Measurements from ENCODE around the gene GPR27.

Gene GPR27

DNA sequence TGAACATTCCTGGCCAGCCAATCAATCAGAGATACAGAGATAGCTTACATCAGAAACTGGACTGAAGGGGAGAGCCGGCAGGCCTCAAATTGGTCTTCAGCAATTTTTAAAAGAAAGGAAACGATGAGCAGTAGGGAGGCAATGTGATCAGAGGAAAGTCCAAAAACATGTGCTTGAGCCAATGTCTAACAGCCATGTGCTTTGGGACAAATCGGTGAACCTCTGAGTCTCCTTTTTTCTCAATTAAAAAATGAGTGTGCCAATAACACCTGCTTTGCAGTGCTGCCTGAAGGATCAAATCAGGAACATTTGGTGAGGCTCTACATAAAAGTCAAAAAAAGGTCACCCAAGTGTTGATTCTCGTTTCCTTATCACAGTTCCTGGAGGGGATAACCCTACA lies 21.0 kb upstream of the GPR27 start:
- FAIRE-seq, result no peak

DNA sequence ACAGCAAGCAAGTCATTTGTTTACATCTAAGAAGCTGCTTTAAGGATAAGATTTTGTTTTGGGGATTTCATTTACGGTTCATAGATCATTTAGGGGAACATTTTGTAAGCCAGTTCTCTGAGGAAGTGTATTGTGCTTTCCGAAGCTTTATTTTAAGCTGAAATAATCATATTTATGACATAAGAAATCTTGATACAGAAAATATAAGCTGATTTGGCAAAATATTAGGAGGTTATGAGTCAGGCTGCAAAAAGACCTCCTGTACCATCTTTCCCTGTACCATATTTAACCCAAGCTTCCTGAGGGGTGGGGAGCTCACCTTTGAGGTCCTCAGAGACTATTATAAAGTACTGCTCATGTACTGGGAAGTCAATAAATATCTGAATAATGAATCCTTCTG lies 20.3 kb upstream of the GPR27 start:
- DNase-seq (ENCODE audit: insufficient read length, low spot score) (no peak), FAIRE-seq (no peak)
- TF ChIP-seq SPI1 (IDR thresholded peaks at IDR 0.05; ENCODE audit: low read depth, low read length) (no peak), PAX5 (IDR thresholded peaks at IDR 0.05; ENCODE audit: insufficient read depth, low read length, severe bottlenecking) (no peak), POU2F2 (IDR thresholded peaks at IDR 0.05; ENCODE audit: low read depth, low read length) (no peak), TAF1 (IDR thresholded peaks at IDR 0.05; ENCODE audit: low read depth, low read length) (no peak), POLR2AphosphoS5 (IDR thresholded peaks at IDR 0.05; ENCODE audit: low read depth, low read length) (no peak), POLR2A (IDR thresholded peaks at IDR 0.05; ENCODE audit: low read depth, low read length) (no peak)

More for the DNA sequence above, 21.0 kb upstream of the GPR27 start:
- no peak for TF ChIP-seq POLR2AphosphoS5 (IDR thresholded peaks at IDR 0.05; ENCODE audit: low read depth, low read length)
- no peak for TF ChIP-seq POU2F2 (IDR thresholded peaks at IDR 0.05; ENCODE audit: low read depth, low read length)
- no peak for DNase-seq (ENCODE audit: insufficient read length, low spot score)

DNA sequence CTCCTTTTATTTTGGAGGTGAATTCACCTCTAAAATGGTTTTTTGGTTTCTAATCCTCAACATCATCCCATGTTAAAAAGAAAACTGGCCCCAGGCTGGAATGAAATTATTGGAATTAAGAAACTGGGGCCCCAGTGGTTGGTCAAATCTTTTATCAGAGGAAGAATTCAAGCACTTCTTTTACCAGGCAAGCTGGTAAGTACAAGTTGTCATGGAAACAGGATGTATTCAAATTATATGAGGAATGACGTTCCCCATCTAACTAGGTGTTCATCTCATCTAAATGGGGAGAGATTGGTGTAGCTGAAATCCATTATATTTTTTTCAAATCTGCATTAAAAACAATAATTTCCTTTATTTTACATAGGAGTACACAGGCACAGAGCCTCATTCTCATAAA lies 18.8 kb upstream of the GPR27 start:
- FAIRE-seq (no peak), DNase-seq (ENCODE audit: insufficient read length, low spot score) (no peak)
- TF ChIP-seq PAX5 (IDR thresholded peaks at IDR 0.05; ENCODE audit: insufficient read depth, low read length, severe bottlenecking) (no peak), TAF1 (IDR thresholded peaks at IDR 0.05; ENCODE audit: low read depth, low read length) (no peak), POLR2A (IDR thresholded peaks at IDR 0.05; ENCODE audit: low read depth, low read length) (no peak)

DNA sequence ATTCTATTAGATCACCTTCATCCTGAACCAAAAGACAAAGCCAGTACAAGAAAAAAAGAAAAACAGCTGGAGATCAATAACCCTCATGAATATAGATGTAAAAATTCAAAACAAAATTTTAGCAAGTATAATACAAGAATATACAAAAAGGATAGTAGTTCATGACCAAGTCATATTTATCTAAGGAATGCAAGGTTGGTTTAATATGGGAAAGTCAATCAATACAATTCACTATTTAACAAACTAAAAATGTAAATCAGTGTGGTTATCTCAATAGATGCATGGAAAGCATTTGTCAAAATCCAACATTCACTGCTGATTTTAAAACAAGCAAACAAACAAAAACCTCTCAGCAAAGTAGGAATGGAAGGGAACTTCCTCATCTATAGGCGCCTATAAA lies 11.0 kb upstream of the GPR27 start:
- no peak for TF ChIP-seq PAX5 (IDR thresholded peaks at IDR 0.05; ENCODE audit: insufficient read depth, low read length, severe bottlenecking)
- TF ChIP-seq POLR2A (IDR thresholded peaks at IDR 0.05; ENCODE audit: low read depth, low read length), result no peak
- no peak for TF ChIP-seq POU2F2 (IDR thresholded peaks at IDR 0.05; ENCODE audit: low read depth, low read length)
- TF ChIP-seq SPI1 (IDR thresholded peaks at IDR 0.05; ENCODE audit: low read depth, low read length), result no peak
- no peak for TF ChIP-seq TAF1 (IDR thresholded peaks at IDR 0.05; ENCODE audit: low read depth, low read length)
- FAIRE-seq (no peak), DNase-seq (ENCODE audit: insufficient read length, low spot score) (no peak)

DNA sequence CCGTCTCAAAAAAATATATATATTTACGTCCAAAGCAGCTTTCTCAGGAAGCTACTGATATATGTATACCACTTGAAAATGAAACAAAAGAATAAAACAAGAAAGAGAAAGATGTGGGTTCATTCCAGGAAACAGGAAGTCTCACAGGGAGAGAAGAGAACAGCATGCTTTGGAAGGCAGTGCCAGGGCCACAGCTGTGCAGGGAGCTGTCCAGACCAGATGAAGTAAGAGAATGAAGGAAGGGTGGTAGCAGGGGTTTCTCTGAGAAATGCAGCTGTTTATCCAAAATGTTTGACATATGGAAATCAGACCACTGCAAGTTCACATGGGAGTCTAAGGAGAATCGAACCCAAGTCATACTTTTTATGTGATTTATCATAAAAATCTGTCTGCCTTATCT lies 8.9 kb upstream of the GPR27 start:
- TF ChIP-seq PAX5 (IDR thresholded peaks at IDR 0.05; ENCODE audit: insufficient read depth, low read length, severe bottlenecking), result no peak
- DNase-seq (ENCODE audit: insufficient read length, low spot score), result no peak
- no peak for FAIRE-seq

DNA sequence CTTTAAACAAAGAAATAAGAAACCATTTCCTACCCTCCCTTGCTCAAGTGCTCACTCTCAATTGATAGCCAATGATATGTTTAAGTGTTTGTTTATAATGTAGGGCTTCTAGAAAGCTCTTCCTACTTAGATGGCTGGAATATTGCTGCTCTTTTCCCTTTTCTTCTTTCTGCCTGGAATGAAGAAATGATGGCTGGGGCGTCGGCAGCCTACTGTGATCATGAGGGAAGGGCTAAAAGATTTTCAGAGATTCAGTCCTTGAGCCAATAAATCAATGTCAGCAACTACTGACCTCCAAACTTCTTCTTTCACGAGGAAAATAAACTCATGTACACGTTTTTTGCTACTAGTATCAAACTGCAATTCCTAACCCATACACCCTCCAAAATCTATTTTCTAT lies 2.1 kb upstream of the GPR27 start:
- no peak for FAIRE-seq
- no peak for TF ChIP-seq SPI1 (IDR thresholded peaks at IDR 0.05; ENCODE audit: low read depth, low read length)
- TF ChIP-seq POLR2AphosphoS5 (IDR thresholded peaks at IDR 0.05; ENCODE audit: low read depth, low read length), result no peak
- TF ChIP-seq PAX5 (IDR thresholded peaks at IDR 0.05; ENCODE audit: insufficient read depth, low read length, severe bottlenecking), result no peak
- TF ChIP-seq POLR2A (IDR thresholded peaks at IDR 0.05; ENCODE audit: low read depth, low read length), result no peak
- TF ChIP-seq TAF1 (IDR thresholded peaks at IDR 0.05; ENCODE audit: low read depth, low read length), result no peak
- TF ChIP-seq POU2F2 (IDR thresholded peaks at IDR 0.05; ENCODE audit: low read depth, low read length), result no peak
- DNase-seq (ENCODE audit: insufficient read length, low spot score), result no peak

DNA sequence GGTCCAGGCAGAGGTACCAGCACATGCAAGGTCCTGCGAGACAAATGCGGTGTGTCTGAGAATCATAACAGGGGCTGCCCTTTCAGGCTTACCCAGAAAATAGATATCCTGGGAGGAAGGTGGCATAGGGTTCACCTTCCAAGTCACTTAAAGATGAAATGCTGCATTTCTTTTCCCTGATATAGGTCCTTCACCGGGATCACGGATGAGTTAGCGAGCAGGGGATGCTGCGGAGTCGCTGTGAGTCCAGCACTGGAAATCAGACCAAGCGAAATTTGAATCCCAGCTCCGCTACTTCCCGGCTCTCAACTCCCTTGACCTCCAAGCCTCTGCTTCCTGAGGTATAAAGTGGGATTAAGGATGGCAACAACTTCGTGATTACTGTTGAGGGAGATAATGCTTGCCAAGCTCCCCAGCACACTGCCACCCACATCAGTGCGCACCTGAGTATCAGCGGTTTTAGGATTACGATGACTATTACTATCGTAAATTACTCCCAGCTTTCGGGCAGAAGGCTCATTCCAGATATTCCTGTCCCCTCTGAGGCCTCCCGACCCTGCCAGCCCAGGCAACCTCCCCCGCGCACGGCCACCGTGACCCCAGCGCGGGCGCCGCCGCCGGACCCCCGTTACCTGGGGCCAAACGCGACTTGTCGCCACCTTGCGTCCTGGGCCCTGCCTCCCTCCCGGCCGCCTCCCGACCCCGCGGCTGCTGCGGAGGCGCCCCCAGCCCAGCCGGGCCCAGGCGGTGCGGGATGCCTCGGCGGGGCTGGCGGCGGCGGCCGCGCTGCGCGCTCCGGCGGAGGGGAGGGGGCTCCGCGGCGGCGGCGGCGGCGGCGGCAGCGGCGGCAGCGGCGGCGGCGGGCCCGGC lies 589 bp upstream of the GPR27 start:
- FAIRE-seq (no peak), DNase-seq (ENCODE audit: insufficient read length, low spot score) (no peak)
- TF ChIP-seq POU2F2 (IDR thresholded peaks at IDR 0.05; ENCODE audit: low read depth, low read length) (no peak), TAF1 (IDR thresholded peaks at IDR 0.05; ENCODE audit: low read depth, low read length) (no peak), POLR2A (IDR thresholded peaks at IDR 0.05; ENCODE audit: low read depth, low read length) (no peak), POLR2AphosphoS5 (IDR thresholded peaks at IDR 0.05; ENCODE audit: low read depth, low read length) (no peak), SPI1 (IDR thresholded peaks at IDR 0.05; ENCODE audit: low read depth, low read length) (no peak)

DNA sequence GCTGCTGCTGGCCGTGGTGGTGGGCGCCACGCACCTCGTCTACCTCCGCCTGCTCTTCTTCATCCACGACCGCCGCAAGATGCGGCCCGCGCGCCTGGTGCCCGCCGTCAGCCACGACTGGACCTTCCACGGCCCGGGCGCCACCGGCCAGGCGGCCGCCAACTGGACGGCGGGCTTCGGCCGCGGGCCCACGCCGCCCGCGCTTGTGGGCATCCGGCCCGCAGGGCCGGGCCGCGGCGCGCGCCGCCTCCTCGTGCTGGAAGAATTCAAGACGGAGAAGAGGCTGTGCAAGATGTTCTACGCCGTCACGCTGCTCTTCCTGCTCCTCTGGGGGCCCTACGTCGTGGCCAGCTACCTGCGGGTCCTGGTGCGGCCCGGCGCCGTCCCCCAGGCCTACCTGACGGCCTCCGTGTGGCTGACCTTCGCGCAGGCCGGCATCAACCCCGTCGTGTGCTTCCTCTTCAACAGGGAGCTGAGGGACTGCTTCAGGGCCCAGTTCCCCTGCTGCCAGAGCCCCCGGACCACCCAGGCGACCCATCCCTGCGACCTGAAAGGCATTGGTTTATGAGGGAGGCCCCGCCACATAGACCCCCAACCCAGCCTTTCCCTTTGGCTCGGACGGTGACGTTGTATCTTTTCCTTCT lies 1.1 kb downstream of the GPR27 start:
- DNase-seq (ENCODE audit: insufficient read length, low spot score) (no peak), FAIRE-seq (no peak)
- no peak for TF ChIP-seq PAX5 (IDR thresholded peaks at IDR 0.05; ENCODE audit: insufficient read depth, low read length, severe bottlenecking)
- no peak for TF ChIP-seq POLR2A (IDR thresholded peaks at IDR 0.05; ENCODE audit: low read depth, low read length)
- TF ChIP-seq POLR2AphosphoS5 (IDR thresholded peaks at IDR 0.05; ENCODE audit: low read depth, low read length), result no peak
- no peak for TF ChIP-seq SPI1 (IDR thresholded peaks at IDR 0.05; ENCODE audit: low read depth, low read length)
- TF ChIP-seq POU2F2 (IDR thresholded peaks at IDR 0.05; ENCODE audit: low read depth, low read length), result no peak
- TF ChIP-seq TAF1 (IDR thresholded peaks at IDR 0.05; ENCODE audit: low read depth, low read length), result no peak

DNA sequence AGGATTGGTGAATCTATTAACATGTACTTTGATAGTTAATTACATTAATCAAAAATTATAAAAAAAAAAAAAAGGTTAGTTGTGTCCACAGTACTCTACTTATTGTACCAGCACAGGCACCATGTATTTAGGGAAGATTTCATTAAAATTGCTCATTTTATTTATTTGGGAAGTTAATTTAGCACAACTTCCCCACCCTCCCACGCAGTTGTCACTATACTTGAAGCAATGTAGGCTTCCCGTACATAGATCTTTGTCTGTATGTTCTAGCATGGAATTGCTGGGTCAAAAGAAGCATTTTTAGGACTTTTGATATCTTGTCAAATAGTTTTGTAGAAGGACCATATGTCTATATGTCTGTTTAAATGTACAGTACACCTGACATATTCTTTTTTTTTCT lies 4.4 kb downstream of the GPR27 start:
- no peak for TF ChIP-seq POLR2AphosphoS5 (IDR thresholded peaks at IDR 0.05; ENCODE audit: low read depth, low read length)
- no peak for TF ChIP-seq PAX5 (IDR thresholded peaks at IDR 0.05; ENCODE audit: insufficient read depth, low read length, severe bottlenecking)
- no peak for TF ChIP-seq SPI1 (IDR thresholded peaks at IDR 0.05; ENCODE audit: low read depth, low read length)
- TF ChIP-seq POU2F2 (IDR thresholded peaks at IDR 0.05; ENCODE audit: low read depth, low read length), result no peak
- no peak for TF ChIP-seq TAF1 (IDR thresholded peaks at IDR 0.05; ENCODE audit: low read depth, low read length)
- TF ChIP-seq POLR2A (IDR thresholded peaks at IDR 0.05; ENCODE audit: low read depth, low read length), result no peak
- no peak for DNase-seq (ENCODE audit: insufficient read length, low spot score)
- FAIRE-seq, result no peak

DNA sequence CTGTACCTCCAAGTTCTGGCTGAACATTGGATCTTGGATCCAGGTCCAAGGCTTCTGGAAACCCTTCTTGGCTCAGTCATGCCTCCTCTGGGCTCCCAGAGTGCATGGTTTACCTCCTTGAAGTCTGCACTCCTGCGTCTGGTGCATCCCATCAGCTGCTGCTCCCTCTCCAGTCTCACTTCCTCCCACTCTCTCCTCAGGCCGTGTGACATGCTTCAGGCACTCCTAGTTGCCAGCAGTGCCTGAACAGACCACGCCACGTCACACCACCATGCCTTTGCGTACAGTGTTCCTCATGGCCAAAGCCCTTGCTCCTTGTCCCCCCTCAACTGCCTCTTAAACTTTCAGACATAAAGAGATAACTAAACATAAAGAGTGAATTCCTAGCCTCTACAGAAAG lies 5.7 kb downstream of the GPR27 start:
- TF ChIP-seq TAF1 (IDR thresholded peaks at IDR 0.05; ENCODE audit: low read depth, low read length), result no peak
- TF ChIP-seq POLR2A (IDR thresholded peaks at IDR 0.05; ENCODE audit: low read depth, low read length), result no peak
- TF ChIP-seq POU2F2 (IDR thresholded peaks at IDR 0.05; ENCODE audit: low read depth, low read length), result no peak
- TF ChIP-seq SPI1 (IDR thresholded peaks at IDR 0.05; ENCODE audit: low read depth, low read length), result no peak
- no peak for TF ChIP-seq POLR2AphosphoS5 (IDR thresholded peaks at IDR 0.05; ENCODE audit: low read depth, low read length)
- TF ChIP-seq PAX5 (IDR thresholded peaks at IDR 0.05; ENCODE audit: insufficient read depth, low read length, severe bottlenecking), result no peak
- FAIRE-seq (no peak), DNase-seq (ENCODE audit: insufficient read length, low spot score) (no peak)
